ENCODE results near the gene SPEF1. TPM values are rescaled to one million over a fixed set of nuclear protein-coding genes. Genes with fewer than 3 reads are reported as not detected.

The SPEF1 gene
- total and polyA plus RNA-seq, 2 of the 13 experiments (the other 11 are each of a cell fraction or from before 2014, with no cell fraction given): 0.11 to 0.27 TPM

GRCh38 chr20:3784863-3785239 is 3.6 kb upstream of the SPEF1 start (continued):
- no peak for TF ChIP-seq REPIN1 (CRISPR knock-in tag; IDR thresholded peaks at IDR 0.05; ENCODE audit: borderline replicate concordance, low read depth)
- no peak for TF ChIP-seq ZBTB21 (CRISPR knock-in tag; IDR thresholded peaks at IDR 0.05)
- 0 out of 2 replicates have a peak, but pooled peaks have one; percentile 5 for TF ChIP-seq NFKB2 (CRISPR knock-in tag; IDR thresholded peaks at IDR 0.05; ENCODE audit: borderline replicate concordance)
- TF ChIP-seq SALL1 (CRISPR knock-in tag; IDR thresholded peaks at IDR 0.05): no peak
- TF ChIP-seq PBX3 (CRISPR knock-in tag; IDR thresholded peaks at IDR 0.05; ENCODE audit: borderline replicate concordance): no peak
- TF ChIP-seq HNRNPH1 (optimal IDR thresholded peaks at IDR 0.05; ENCODE audit: low read depth, low read length): peak; percentile 48
- no peak for TF ChIP-seq ZNF570 (CRISPR knock-in tag; IDR thresholded peaks at IDR 0.05; ENCODE audit: borderline replicate concordance)
- TF ChIP-seq MEF2D (CRISPR knock-in tag; IDR thresholded peaks at IDR 0.05): no peak
- TF ChIP-seq DR1 (CRISPR knock-in tag; IDR thresholded peaks at IDR 0.05): 0 out of 2 replicates have a peak, but pooled peaks have one; percentile 1
- TF ChIP-seq NR2F2 (IDR thresholded peaks at IDR 0.05; ENCODE audit: borderline replicate concordance, low read depth): no peak
- TF ChIP-seq KLF13 (CRISPR knock-in tag; IDR thresholded peaks at IDR 0.05): 0 out of 2 replicates have a peak, but pooled peaks have one; percentile 2
- TF ChIP-seq BRF2 (CRISPR knock-in tag; IDR thresholded peaks at IDR 0.05): no peak
- TF ChIP-seq ZNF441 (CRISPR knock-in tag; IDR thresholded peaks at IDR 0.05; ENCODE audit: borderline replicate concordance): no peak
- no peak for TF ChIP-seq GABPA (IDR thresholded peaks at IDR 0.05; ENCODE audit: low read depth, low read length)
- TF ChIP-seq GABPA (CRISPR knock-in tag; IDR thresholded peaks at IDR 0.05; ENCODE audit: low read depth): no peak
- TF ChIP-seq CREB1 (IDR thresholded peaks at IDR 0.05): no peak
- TF ChIP-seq CREB1 (CRISPR knock-in tag; IDR thresholded peaks at IDR 0.05): no peak
- peak; percentile 98 for TF ChIP-seq PCBP2 (optimal IDR thresholded peaks at IDR 0.05; ENCODE audit: low read depth, low read length, poor library complexity, severe bottlenecking)
- TF ChIP-seq PAX8 (CRISPR knock-in tag; IDR thresholded peaks at IDR 0.05; ENCODE audit: borderline replicate concordance): no peak
- no peak for TF ChIP-seq ZNF83 (CRISPR knock-in tag; IDR thresholded peaks at IDR 0.05; ENCODE audit: borderline replicate concordance)
- peak; percentile 42; the same call in 1 of the 2 replicates for TF ChIP-seq FOXA1 (IDR thresholded peaks at IDR 0.05)
- no peak for TF ChIP-seq FOXA1 (CRISPR knock-in tag; IDR thresholded peaks at IDR 0.05)
- TF ChIP-seq POLR2A (IDR thresholded peaks at IDR 0.05; ENCODE audit: insufficient read depth in 1 of 2, low read depth in 2 of 2, low read length in 2 of 2): peak; percentile 13 to 42; a peak in 2 of 4 replicates
- no peak for TF ChIP-seq ZNF841 (CRISPR knock-in tag; IDR thresholded peaks at IDR 0.05; ENCODE audit: borderline replicate concordance)
- no peak for TF ChIP-seq MAF1 (CRISPR knock-in tag; IDR thresholded peaks at IDR 0.05; ENCODE audit: borderline replicate concordance)
- TF ChIP-seq BCLAF1 (IDR thresholded peaks at IDR 0.05): no peak
- no peak for TF ChIP-seq RAD51 (IDR thresholded peaks at IDR 0.05; ENCODE audit: borderline replicate concordance)
- TF ChIP-seq RCOR2 (CRISPR knock-in tag; IDR thresholded peaks at IDR 0.05): no peak
